ENCODE results near the gene RMRP.

The RMRP gene

GRCh38 chr9:35686222-35687203 is 28.7 kb upstream of the RMRP start:
- no peak for DNase-seq

DNA sequence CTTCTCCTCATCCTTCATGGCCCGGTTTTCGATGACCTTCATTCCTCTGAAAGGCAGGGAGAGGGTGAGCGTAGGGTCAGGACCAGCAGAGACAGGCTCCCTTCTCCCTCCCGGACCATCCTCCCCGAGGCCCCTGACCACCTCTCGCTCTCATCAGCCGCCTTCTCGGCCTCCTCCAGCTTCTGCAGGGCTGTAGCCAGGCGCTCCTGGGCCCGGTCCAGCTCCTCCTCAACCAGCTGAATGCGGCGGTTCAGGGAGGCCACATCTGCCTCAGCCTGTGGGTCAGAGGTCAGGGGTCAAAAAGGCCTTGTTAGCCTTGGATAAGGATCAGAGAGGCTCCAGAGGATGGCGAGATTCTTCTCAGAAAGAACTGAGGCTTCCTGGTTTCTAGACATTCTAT is 27.7 kb upstream of the RMRP start:
- DNase-seq: no peak

GRCh38 chr9:35684921-35685320 is 27.1 kb upstream of the RMRP start:
- no peak for DNase-seq

GRCh38 chr9:35683323-35683722 is 25.5 kb upstream of the RMRP start:
- DNase-seq: no peak

GRCh38 chr9:35682520-35683315 is 24.9 kb upstream of the RMRP start:
- no peak for DNase-seq

- no peak for DNase-seq
Observed at GRCh38 chr9:35682051-35682450, 24.2 kb upstream of the RMRP start.

DNA sequence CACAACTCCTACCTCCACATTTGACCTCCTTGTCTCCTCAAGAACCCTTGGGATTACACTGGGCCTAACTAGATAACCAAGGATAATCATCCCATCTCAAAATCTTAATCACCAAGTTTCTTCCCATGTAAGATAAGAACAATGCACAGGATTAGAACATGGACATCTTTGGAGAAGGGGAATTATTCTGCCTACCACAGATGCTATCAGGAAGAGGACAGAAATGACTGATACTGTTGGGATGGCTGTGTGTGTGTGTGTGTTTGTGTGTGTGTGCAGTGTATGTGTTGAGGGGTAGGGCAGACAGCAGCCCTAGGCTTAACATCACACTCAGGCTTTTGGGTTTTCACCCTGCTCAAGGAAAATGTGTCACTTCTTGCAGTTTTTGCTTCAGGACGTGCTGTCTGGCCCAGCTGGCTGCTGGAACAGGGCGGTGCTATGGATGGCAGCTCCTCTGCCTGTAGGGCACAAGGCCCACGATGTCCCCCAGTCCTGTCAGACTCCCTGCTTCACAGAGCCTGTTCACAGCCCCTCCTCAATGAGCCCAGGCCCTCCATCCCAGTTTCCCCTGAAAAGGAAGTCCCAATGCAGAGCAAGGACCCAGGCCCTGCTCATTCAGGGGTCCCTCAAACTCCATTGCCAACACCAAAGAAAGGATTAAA is 23.7 kb upstream of the RMRP start:
- no peak for DNase-seq

- no peak for DNase-seq
Observed at GRCh38 chr9:35680331-35681105, 22.7 kb upstream of the RMRP start.

DNA sequence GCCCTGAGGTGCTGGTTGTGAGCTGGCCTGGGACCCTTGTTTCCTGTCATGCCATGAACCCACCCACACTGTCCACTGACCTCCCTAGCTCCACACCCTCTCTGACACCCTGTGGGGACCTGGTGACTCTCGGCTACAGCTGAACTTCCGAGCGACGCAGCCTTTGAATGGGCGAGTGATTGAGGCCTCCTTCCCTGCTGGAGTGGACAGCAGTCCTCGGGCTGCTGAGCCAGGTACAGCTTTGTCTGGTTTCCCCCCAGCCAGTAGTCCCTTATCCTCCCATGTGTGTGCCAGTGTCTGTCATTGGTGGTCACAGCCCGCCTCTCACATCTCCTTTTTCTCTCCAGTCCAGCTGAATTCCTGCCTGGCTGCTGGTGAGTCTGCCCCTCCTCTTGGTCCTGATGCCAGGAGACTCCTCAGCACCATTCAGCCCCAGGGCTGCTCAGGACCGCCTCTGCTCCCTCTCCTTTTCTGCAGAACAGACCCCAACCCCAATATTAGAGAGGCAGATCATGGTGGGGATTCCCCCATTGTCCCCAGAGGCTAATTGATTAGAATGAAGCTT is 22.0 kb upstream of the RMRP start:
- DNase-seq: no peak

- DNase-seq: no peak
Observed at GRCh38 chr9:35679091-35679490, 21.3 kb upstream of the RMRP start.

GRCh38 chr9:35675732-35676392 is 18.0 kb upstream of the RMRP start:
- DNase-seq: no peak

- no peak for DNase-seq
Observed at GRCh38 chr9:35675204-35675603, 17.4 kb upstream of the RMRP start.

- no peak for DNase-seq
Observed at GRCh38 chr9:35674025-35674361, 16.2 kb upstream of the RMRP start.

DNA sequence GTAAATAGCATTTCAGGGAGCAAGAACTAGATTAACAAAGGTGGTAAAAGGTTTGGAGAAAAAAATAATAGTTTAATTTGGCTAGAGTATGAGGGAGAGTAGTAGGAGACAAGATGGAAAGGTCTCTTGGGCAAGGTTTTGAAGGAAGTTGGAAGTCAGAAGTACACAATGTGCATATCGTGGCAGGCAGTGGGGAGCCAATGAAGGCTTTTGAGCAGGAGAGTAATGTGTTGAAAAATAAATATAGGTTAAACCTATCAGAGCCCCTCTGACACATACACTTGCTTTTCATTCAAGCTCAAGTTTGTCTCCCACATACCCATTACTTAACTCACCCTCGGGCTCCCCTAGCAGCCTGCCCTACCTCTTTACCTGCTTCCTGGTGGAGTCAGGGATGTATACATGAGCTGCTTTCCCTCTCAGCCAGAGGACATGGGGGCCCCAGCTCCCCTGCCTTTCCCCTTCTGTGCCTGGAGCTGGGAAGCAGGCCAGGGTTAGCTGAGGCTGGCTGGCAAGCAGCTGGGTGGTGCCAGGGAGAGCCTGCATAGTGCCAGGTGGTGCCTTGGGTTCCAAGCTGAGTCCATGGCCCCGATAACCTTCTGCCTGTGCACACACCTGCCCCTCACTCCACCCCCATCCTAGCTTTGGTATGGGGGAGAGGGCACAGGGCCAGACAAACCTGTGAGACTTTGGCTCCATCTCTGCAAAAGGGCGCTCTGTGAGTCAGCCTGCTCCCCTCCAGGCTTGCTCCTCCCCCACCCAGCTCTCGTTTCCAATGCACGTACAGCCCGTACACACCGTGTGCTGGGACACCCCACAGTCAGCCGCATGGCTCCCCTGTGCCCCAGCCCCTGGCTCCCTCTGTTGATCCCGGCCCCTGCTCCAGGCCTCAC is 15.6 kb upstream of the RMRP start, which contains the start of gene CA9:
CA9 (plus strand) TSS at position 797 of the 893 bp plus-strand sequence; CDS start at position 829, 32 bp downstream.
- peak; percentile 55 for DNase-seq

DNA sequence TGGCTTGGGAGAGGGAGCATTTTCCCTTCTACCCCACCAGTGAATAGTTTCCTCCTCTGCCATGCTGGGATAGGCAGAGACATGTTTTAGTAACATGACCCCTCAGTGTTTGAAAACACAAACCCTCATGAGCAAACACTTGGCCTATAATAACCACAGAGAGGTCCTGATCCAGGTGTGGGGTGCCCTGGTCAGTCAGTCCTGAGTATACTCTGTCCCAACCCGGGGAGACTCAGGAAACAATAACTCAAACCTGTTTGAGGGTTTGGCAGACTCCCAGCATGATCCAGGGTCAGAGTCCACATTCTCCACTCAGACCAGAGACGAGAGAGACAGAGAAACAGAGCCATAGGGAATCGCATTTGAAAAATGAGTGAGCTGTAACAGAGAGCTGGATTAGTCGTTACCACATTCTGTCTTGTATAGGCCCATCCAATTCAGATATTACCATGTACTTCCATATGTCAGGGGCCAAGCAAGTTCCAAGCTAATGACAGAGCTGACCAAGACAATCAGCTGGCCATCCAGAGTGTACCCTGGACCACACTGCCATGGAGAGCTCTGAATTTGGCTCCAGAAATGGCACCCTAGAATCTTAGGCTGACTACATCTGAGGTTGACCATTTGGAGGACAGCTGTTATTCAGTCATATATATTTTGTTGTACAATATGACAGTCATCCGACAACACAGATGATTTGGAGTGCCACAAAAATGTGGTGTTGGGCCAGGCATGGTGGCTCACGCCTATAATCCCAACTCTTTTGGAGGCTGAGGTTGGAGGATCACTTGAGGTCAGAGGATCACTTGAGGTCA is 11.7 kb upstream of the RMRP start:
- no peak for DNase-seq

- DNase-seq: no peak
Observed at GRCh38 chr9:35667939-35668338, 10.1 kb upstream of the RMRP start.

GRCh38 chr9:35666549-35666948 is 8.7 kb upstream of the RMRP start:
- no peak for DNase-seq

GRCh38 chr9:35666045-35666444 is 8.2 kb upstream of the RMRP start:
- DNase-seq: no peak

GRCh38 chr9:35665471-35665818 is 7.6 kb upstream of the RMRP start:
- DNase-seq: no peak

Measured in NCI-H446 treated with DMSO at 0.1 percent for 48 hours (cell line).